H1 (cell line): Measurements from ENCODE around the gene CACNG4. TPM values are rescaled to one million over a fixed set of nuclear protein-coding genes. Genes with fewer than 3 reads are reported as not detected.
A peak's percentile ranks its signal among the peaks of the same experiment; 100 is the strongest.

Experiments used
- CTCF ChIA-PET: fragments of 300-600 bp; sonication (Branson Sonifier 250); formaldehyde crosslinking; loops from one replicate; lab custom pipeline; 2021; ENCODE audit not compliant: partially characterized antibody; lab: Charles Lee
- POLR2A ChIA-PET: fragments of 300-600 bp; sonication (Branson Sonifier 250); formaldehyde crosslinking; loops from one replicate; lab custom pipeline; 2021; ENCODE audit warnings: inconsistent platforms; ENCODE audit not compliant: partially characterized antibody; lab: Charles Lee
- DNase-seq, 2 experiments: peaks; one replicate each; pipeline versions ENCODE4 v3.0.0 to v3.0.0-alpha.2; 2010 to 2022; ENCODE audit warnings: low spot score in 2 of 2, low read depth in 1 of 2, mixed read lengths in 1 of 2
- FAIRE-seq: peaks from 2 replicates; lab custom pipeline; 2011; peaks lifted over from hg19 to GRCh38; lab: Jason Lieb, UNC
- H2AFZ ChIP-seq: 2 replicates; pipeline ENCODE4 v1.8.1; 2012; ENCODE audit warnings: low read length, inconsistent platforms
- H2AK5ac ChIP-seq: 2 replicates; pipeline ENCODE4 v1.6.1; 2013; ENCODE audit warnings: low read depth, low read length
- H2BK120ac ChIP-seq: replicated peaks from 2 replicates; pipeline ENCODE3; 2013; ENCODE audit warnings: low read depth, low read length, inconsistent platforms
- H2BK12ac ChIP-seq: 2 replicates; pipeline ENCODE4 v1.6.1; 2013; ENCODE audit warnings: low read depth, low read length
- H2BK15ac ChIP-seq: 2 replicates; pipeline ENCODE4 v1.6.1; 2013; ENCODE audit warnings: low read length
- H2BK20ac ChIP-seq: 2 replicates; pipeline ENCODE4 v1.6.1; 2013; ENCODE audit warnings: low read length
- H2BK5ac ChIP-seq: 2 replicates; pipeline ENCODE4 v1.6.1; 2013; ENCODE audit warnings: low read depth, low read length
- H3K14ac ChIP-seq: 2 replicates; pipeline ENCODE4 v1.6.1; 2013; ENCODE audit warnings: inconsistent platforms; ENCODE audit not compliant: insufficient read length
- H3K18ac ChIP-seq: 2 replicates; pipeline ENCODE4 v1.6.1; 2013; ENCODE audit warnings: low read length; ENCODE audit errors: extremely low read depth
- H3K23ac ChIP-seq: 2 replicates; pipeline ENCODE4 v1.6.1; 2013; ENCODE audit warnings: inconsistent platforms; ENCODE audit not compliant: insufficient read length
- H3K23me2 ChIP-seq: 2 replicates; pipeline ENCODE4 v1.6.1; 2013; ENCODE audit warnings: low read depth, low read length
- H3K27ac ChIP-seq: 2 replicates; pipeline ENCODE4 v1.6.1; 2011; ENCODE audit warnings: low read depth, low read length, inconsistent platforms
- H3K27me3 ChIP-seq, 4 experiments: replicated peaks in 1 of 4; 1 replicate in 1 of 4; 2 replicates in 3 of 4; pipeline versions ENCODE4 v1.6.1 to v1.8.1; 2011 to 2013; ENCODE audit warnings: low read length in 3 of 4, mild to moderate bottlenecking in 3 of 4, inconsistent platforms in 2 of 4, mixed read lengths in 2 of 4, moderate library complexity in 1 of 4; ENCODE audit not compliant: control insufficient read depth in 3 of 4, insufficient read depth in 3 of 4; ENCODE audit errors: extremely low read depth in 1 of 4
- H3K36me3 ChIP-seq, 4 experiments: 2 replicates each; pipeline versions ENCODE4 v1.6.1 to v1.8.1; 2011 to 2013; ENCODE audit warnings: mild to moderate bottlenecking in 4 of 4, low read length in 3 of 4, moderate library complexity in 2 of 4, control low read depth in 1 of 4, inconsistent platforms in 1 of 4; ENCODE audit not compliant: insufficient read depth in 4 of 4, control insufficient read depth in 2 of 4
- H3K4ac ChIP-seq: replicated peaks from 2 replicates; pipeline ENCODE3; 2013; ENCODE audit warnings: low read length, low read depth, mixed read lengths, inconsistent platforms; ENCODE audit not compliant: insufficient read length
- H3K4me1 ChIP-seq, 4 experiments: replicated peaks in 1 of 4; 1 replicate in 1 of 4; 2 replicates in 3 of 4; pipeline versions ENCODE4 v1.6.1 to v1.8.1; 2011 to 2013; ENCODE audit warnings: low read length in 3 of 4, inconsistent platforms in 2 of 4, mixed read lengths in 1 of 4; ENCODE audit not compliant: insufficient read depth in 4 of 4, control insufficient read depth in 3 of 4
- H3K4me2 ChIP-seq, 2 experiments: 2 replicates each; pipeline versions ENCODE4 v1.6.1 to v1.8.1; 2011 to 2013; ENCODE audit warnings: low read depth in 2 of 2, low read length in 2 of 2, control low read depth in 1 of 2, inconsistent platforms in 1 of 2, mild to moderate bottlenecking in 1 of 2; ENCODE audit not compliant: insufficient read depth in 1 of 2
- H3K4me3 ChIP-seq, 4 experiments: fragments of 200-600, 300-600 bp in 1 of 4; sonication (generic), shearing (Covaris generic), sonication (Bioruptor Twin) in 1 of 4; 2 replicates each; pipeline versions ENCODE4 v1.5.1 to v1.8.1; 2011 to 2016; ENCODE audit warnings: low read length in 4 of 4, low read depth in 3 of 4, control low read depth in 2 of 4, inconsistent platforms in 2 of 4, mild to moderate bottlenecking in 2 of 4, mixed read lengths in 1 of 4, moderate library complexity in 1 of 4; ENCODE audit not compliant: insufficient read depth in 2 of 4; ENCODE audit errors: extremely low read depth in 1 of 4
- H3K56ac ChIP-seq: replicated peaks from 2 replicates; pipeline ENCODE3; 2013; ENCODE audit warnings: low read depth, mild to moderate bottlenecking, mixed read lengths, low read length, inconsistent platforms; ENCODE audit not compliant: insufficient read length
- H3K79me1 ChIP-seq: 2 replicates; pipeline ENCODE4 v1.6.1; 2013; ENCODE audit warnings: low read depth, low read length, control low read depth
- H3K79me2 ChIP-seq, 2 experiments: 2 replicates each; pipeline versions ENCODE4 v1.6.1 to v1.8.1; 2012 to 2013; ENCODE audit warnings: low read length in 2 of 2, mild to moderate bottlenecking in 2 of 2, inconsistent platforms in 1 of 2; ENCODE audit not compliant: insufficient read depth in 2 of 2, control insufficient read depth in 1 of 2
- H3K9ac ChIP-seq, 4 experiments: replicated peaks in 1 of 4; 1 replicate in 1 of 4; 2 replicates in 3 of 4; pipeline versions ENCODE4 v1.6.1 to v1.8.1; 2011 to 2013; ENCODE audit warnings: low read depth in 3 of 4, low read length in 3 of 4, control low read depth in 2 of 4, mild to moderate bottlenecking in 2 of 4, moderate library complexity in 2 of 4, inconsistent platforms in 1 of 4; ENCODE audit errors: extremely low read depth in 1 of 4
- H3K9me3 ChIP-seq, 2 experiments: 2 replicates each; pipeline versions ENCODE4 v1.6.1 to v1.8.1; 2012 to 2013; ENCODE audit warnings: mild to moderate bottlenecking in 2 of 2, moderate library complexity in 2 of 2, control low read depth in 1 of 2, inconsistent platforms in 1 of 2, low read depth in 1 of 2, low read length in 1 of 2, mixed read lengths in 1 of 2; ENCODE audit not compliant: insufficient read depth in 2 of 2
- H4K20me1 ChIP-seq, 2 experiments: replicated peaks in 1 of 2; 2 replicates each; pipeline versions ENCODE3 to v1.8.1; 2011 to 2013; ENCODE audit warnings: inconsistent platforms in 2 of 2, low read length in 2 of 2, mild to moderate bottlenecking in 1 of 2; ENCODE audit not compliant: insufficient read depth in 2 of 2, control insufficient read depth in 1 of 2
- H4K5ac ChIP-seq: 2 replicates; pipeline ENCODE4 v1.6.1; 2013; ENCODE audit warnings: low read length, low read depth, mixed read lengths, inconsistent platforms; ENCODE audit not compliant: insufficient read length
- H4K8ac ChIP-seq: 2 replicates; pipeline ENCODE4 v1.8.0; 2013; ENCODE audit warnings: mild to moderate bottlenecking, moderate library complexity, low read length, inconsistent platforms; ENCODE audit not compliant: insufficient read depth; ENCODE audit errors: extremely low read depth
- H4K91ac ChIP-seq: replicated peaks from 2 replicates; pipeline ENCODE3; 2013; ENCODE audit warnings: low read length, mixed read lengths, inconsistent platforms; ENCODE audit not compliant: insufficient read length
- BACH1 ChIP-seq: IDR thresholded peaks from 2 replicates; pipeline ENCODE4 v1.6.1; 2012; ENCODE audit warnings: low read length, improper control_type of control experiment
- CEBPB ChIP-seq: IDR thresholded peaks from 2 replicates; pipeline ENCODE4 v1.6.1; 2012; ENCODE audit warnings: low read depth, low read length
- CHD1 ChIP-seq: IDR thresholded peaks from 2 replicates; pipeline ENCODE4 v1.6.1; 2012; ENCODE audit warnings: low read depth, low read length, improper control_type of control experiment
- CTBP2 ChIP-seq: IDR thresholded peaks from 2 replicates; pipeline ENCODE4 v1.7.0; 2011; ENCODE audit warnings: borderline replicate concordance, mild to moderate bottlenecking, moderate library complexity, mixed read lengths, low read length; ENCODE audit not compliant: insufficient read depth, insufficient read length
- HDAC2 ChIP-seq, 2 experiments: fragments of 300-600 bp in 1 of 2; sonication (generic) in 1 of 2; IDR thresholded peaks; 2 replicates each; pipeline ENCODE4 v1.6.1; 2011 to 2012; ENCODE audit warnings: low read depth in 2 of 2, low read length in 2 of 2, mild to moderate bottlenecking in 2 of 2, moderate library complexity in 2 of 2, borderline replicate concordance in 1 of 2, inconsistent platforms in 1 of 2
- JUND ChIP-seq: IDR thresholded peaks from 2 replicates; pipeline ENCODE4 v1.6.1; 2011; ENCODE audit warnings: mild to moderate bottlenecking, improper control_type of control experiment, low read length
- MAX ChIP-seq: IDR thresholded peaks from 2 replicates; pipeline ENCODE4 v1.6.1; 2012; ENCODE audit warnings: inconsistent platforms
- NANOG ChIP-seq: IDR thresholded peaks from 2 replicates; pipeline ENCODE4 v1.6.1; 2011; ENCODE audit warnings: low read length, low read depth, mild to moderate bottlenecking, inconsistent platforms; ENCODE audit not compliant: insufficient read depth, poor library complexity, severe bottlenecking
- POLR2AphosphoS5 ChIP-seq: IDR thresholded peaks from 2 replicates; pipeline ENCODE4 v1.6.1; 2011; ENCODE audit warnings: low read depth, low read length
- SIN3A ChIP-seq, 2 experiments: IDR thresholded peaks in 1 of 2; conservative IDR thresholded peaks in 1 of 2; 2 replicates each; pipeline ENCODE4 v1.6.1; 2011 to 2012; ENCODE audit warnings: low read length in 2 of 2, improper control_type of control experiment in 1 of 2, low read depth in 1 of 2, mild to moderate bottlenecking in 1 of 2
- TAF7 ChIP-seq: optimal IDR thresholded peaks from 2 replicates; pipeline ENCODE3; 2011; ENCODE audit warnings: low read depth, mild to moderate bottlenecking, inconsistent platforms, low read length, moderate library complexity, borderline replicate concordance
- TCF12 ChIP-seq: IDR thresholded peaks from 2 replicates; pipeline ENCODE4 v1.6.1; 2011; ENCODE audit warnings: low read depth, mild to moderate bottlenecking, low read length
- WGBS, 2 experiments: shearing (Covaris generic) in 1 of 2; methylation state at CpG; one replicate each; pipeline versions ENCODE4 v1.1.6 to v1.1.7; 2013 to 2015; ENCODE audit warnings: low lambda C conversion rate in 2 of 2, mixed read lengths in 2 of 2, inconsistent platforms in 1 of 2, low coverage in 1 of 2, missing lambda C conversion rate in 1 of 2; ENCODE audit not compliant: insufficient replicate concordance in 2 of 2, insufficient coverage in 1 of 2, insufficient read length in 1 of 2; ENCODE audit errors: extremely low coverage in 1 of 2, missing lambda C conversion rate in 1 of 2; 5-methylcytosine and 5-hydroxymethylcytosine counted together
- polyA plus RNA-seq, 7 experiments: library from polyadenylated mRNA; depleted of rRNA in 3 of 7; stranded (reverse) in 5 of 7; unstranded in 2 of 7; fragments of >200 nt in 5 of 7; fragments of 200-250 nt in 2 of 7; gene quantifications; 1 replicate in 5 of 7; 2 replicates in 1 of 7; 4 replicates in 1 of 7; pipeline versions ENCODE4 v1.2.1 to v1.2.3, GENCODE V29; 2011 to 2013; ENCODE audit warnings: missing spikeins in 2 of 7, mixed read lengths in 2 of 7
- total RNA-seq: library from RNA; stranded (reverse); fragmentation: NEBNext Ultra II Directional; extraction: Animal tissue kit (Norgen Biotek cat#: 25700); gene quantifications from 2 replicates; pipeline ENCODE4 v1.2.1, GENCODE V29; 2021

Gene CACNG4
- total and polyA plus RNA-seq, 2 of the 8 experiments (the other 6 are each of a cell fraction or from before 2014, with no cell fraction given), result 3.6 to 5.6 TPM

GRCh38 chr17:66992911-66993442, 28.5 kb downstream of the CACNG4 start:
- FAIRE-seq, result no peak
- Histone ChIP-seq H3K9ac (no peak overlapping the region), H3K36me3 (no peaks in the 10 kb centered on the region), H4K8ac (peak overlapping the region; percentile 31; the same call in 1 of the 2 replicates), H3K9me3 (no peaks in the 10 kb centered on the region), H2BK20ac (no peak overlapping the region), H3K4me2 (no peak overlapping the region), H2AFZ (no peak overlapping the region), H3K4me3 (no peak overlapping the region), H3K4ac (no peak overlapping the region), H3K79me2 (no peaks in the 10 kb centered on the region), H2BK15ac (no peak overlapping the region), H3K18ac (no peak overlapping the region), H3K27me3 (no peaks in the 10 kb centered on the region), H3K14ac (no peak overlapping the region), H4K20me1 (no peaks in the 10 kb centered on the region), H3K23me2 (no peaks in the 10 kb centered on the region), H4K91ac (no peak overlapping the region), H2BK5ac (no peak overlapping the region), H4K5ac (no peak overlapping the region), H2AK5ac (no peak overlapping the region), H3K23ac (no peak overlapping the region), H3K56ac (no peak overlapping the region), H3K4me1 (peaks cover 0 to 2% (median 0%) of the 10 kb centered on the region in 4 experiments; a peak in 1 of 7 replicates), H2BK120ac (no peak overlapping the region), H3K27ac (no peak overlapping the region), H2BK12ac (no peak overlapping the region), H3K79me1 (no peaks in the 10 kb centered on the region)
- DNase-seq, result no peak
- POLR2A ChIA-PET, result interaction anchor here (1.0 kb wide), 1 partner anchor 12 kb away, joined by 3 read pairs; no protein-coding TSS in a partner anchor
- CTCF ChIA-PET, result interaction anchor here (0.8 to 3.5 kb wide), 4 partner anchors 10 to 149 kb away, joined by 3 to 10 read pairs (median 4); no protein-coding TSS in a partner anchor
- WGBS, 2 experiments, result 94% methylated on average over 12 of the region's 12 CpGs; no CpG with 5 or more reads in 1 of the 2 experiments
- TF ChIP-seq CTBP2 (no peak), NANOG (no peak), CEBPB (no peak), BACH1 (no peak), MAX (no peak), POLR2AphosphoS5 (no peak), TAF7 (no peak), JUND (no peak), SIN3A (conservative IDR thresholded peaks at IDR 0.05 in 1 of 2, IDR thresholded peaks at IDR 0.05 in 1 of 2; ENCODE audit: low read depth in 1 of 2, low read length in 2 of 2) (no peak), CHD1 (no peak), HDAC2 (IDR thresholded peaks at IDR 0.05; ENCODE audit: borderline replicate concordance in 1 of 2, low read depth in 2 of 2, low read length in 2 of 2) (no peak), TCF12 (no peak)
